GM12874 (cell line): Measurements from ENCODE around the gene MKI67.
A peak's percentile ranks its signal among the peaks of the same experiment; 100 is the strongest.

Experiments used
- CTCF ChIP-seq: IDR thresholded peaks from 2 replicates; pipeline ENCODE4 v1.5.1; 2011; ENCODE audit warnings: low read depth, mild to moderate bottlenecking, control low read depth, low read length, moderate library complexity; ENCODE audit not compliant: insufficient read depth

Gene MKI67

GRCh38 chr10:128156999-128157755, 31.0 kb upstream of the MKI67 start:
- TF ChIP-seq CTCF, result no peak

GRCh38 chr10:128152741-128153580, 26.7 kb upstream of the MKI67 start:
- no peak for TF ChIP-seq CTCF

GRCh38 chr10:128151031-128151430, 24.8 kb upstream of the MKI67 start:
- no peak for TF ChIP-seq CTCF

GRCh38 chr10:128150561-128150960, 24.3 kb upstream of the MKI67 start:
- TF ChIP-seq CTCF, result no peak

GRCh38 chr10:128150045-128150493, 23.8 kb upstream of the MKI67 start:
- TF ChIP-seq CTCF, result peak; percentile 96

- no peak for TF ChIP-seq CTCF
These were observed 23.2 kb upstream of the MKI67 start for GRCh38 chr10:128149267-128150014.

- TF ChIP-seq CTCF, result no peak
These were observed 21.4 kb upstream of the MKI67 start for GRCh38 chr10:128147669-128148068.
